ENCODE measurements around the gene CLIC3. TPM values are rescaled to one million over a fixed set of nuclear protein-coding genes. Genes with fewer than 3 reads are reported as not detected.

CLIC3 gene
- total RNA-seq, 4 donors from 2014 or later: 0.36 TPM; not detected in 3

DNA sequence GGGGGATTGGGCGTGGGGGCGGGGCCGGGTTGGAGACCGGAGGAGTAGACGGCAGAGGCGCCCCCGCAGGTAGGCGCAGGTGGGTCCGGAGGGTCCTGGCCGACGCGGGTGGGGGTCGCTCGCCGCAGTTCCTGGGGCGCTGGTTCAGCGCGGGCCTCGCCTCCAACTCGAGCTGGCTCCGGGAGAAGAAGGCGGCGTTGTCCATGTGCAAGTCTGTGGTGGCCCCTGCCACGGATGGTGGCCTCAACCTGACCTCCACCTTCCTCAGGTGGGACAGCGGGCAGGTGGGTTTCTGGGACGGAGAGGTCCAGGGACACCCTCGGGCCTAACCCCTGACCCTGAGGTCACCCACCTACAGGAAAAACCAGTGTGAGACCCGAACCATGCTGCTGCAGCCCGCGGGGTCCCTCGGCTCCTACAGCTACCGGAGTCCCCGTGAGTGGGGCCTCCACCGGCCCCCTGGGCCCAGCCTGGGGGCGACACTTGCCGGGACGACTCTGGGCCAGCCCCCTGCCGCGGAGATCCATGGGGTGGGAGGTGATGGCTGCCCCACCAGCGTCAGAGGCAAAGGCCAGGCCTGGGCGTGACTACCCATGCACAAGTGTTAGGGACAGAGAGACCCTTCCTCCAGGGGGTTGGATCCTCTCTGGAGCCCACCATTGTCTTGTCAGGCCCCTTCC, 17.4 kb downstream of the CLIC3 start:
- no peak for DNase-seq

DNA sequence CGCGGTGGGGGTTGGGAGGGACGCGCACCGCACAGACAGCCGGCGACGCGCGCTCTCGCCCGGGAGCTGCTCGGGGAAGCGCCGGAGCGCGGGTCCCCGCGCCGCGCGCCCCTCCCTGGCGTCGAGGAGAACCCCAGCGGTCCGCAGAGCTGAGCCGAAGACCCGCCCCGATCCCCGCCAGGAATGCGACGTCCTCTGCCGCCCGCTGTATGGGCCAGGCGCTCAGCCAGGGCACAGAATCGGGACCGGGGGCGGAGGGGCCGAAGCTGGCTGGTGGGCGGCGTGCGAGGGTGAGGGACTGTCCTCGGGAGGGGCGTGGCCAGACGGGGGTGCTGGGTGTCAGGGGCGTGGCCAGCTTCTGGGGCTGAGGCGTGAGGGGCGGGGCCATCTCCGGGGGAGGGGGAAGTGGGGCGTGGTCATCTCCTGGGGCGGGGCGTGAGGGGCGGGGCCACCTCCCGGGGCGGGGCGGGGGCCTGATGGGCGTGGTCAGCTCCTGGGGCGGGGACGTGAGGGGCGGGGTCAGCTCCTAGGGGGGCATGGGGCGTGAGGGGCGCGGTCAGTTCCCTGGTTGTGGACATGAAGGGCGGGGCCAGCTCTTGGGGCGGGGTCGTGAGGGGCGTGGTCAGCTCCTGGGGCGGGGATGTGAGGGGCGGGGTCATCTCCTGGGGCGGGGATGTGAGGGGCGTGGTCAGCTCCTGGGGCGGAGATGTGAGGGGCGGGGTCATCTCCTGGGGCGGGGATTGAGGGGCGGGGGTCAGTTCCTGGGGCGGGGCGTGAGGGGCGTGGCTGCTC, 18.1 kb downstream of the CLIC3 start:
- intact Hi-C loops (cut with DNase I; ENCODE audit: low total_unique reads): loop anchor here (1.0 kb wide), 1 partner anchor 14 kb away; the partner anchor contains the start of gene PAXX
- Histone ChIP-seq H3K36me3 (no peaks in the 10 kb centered on the region), H3K27ac (peak overlapping the region; percentile 4 to 60 (median 31)), H3K9me3 (no peaks in the 10 kb centered on the region), H3K4me1 (peaks cover 0 to 8% of the 10 kb centered on the region in 2 donors), H3K27me3 (peaks cover 0 to 11% (median 9%) of the 10 kb centered on the region in 3 donors), H3K4me3 (peak overlapping the region; percentile 46 to 67 (median 55))
- TF ChIP-seq, protein P1, sequence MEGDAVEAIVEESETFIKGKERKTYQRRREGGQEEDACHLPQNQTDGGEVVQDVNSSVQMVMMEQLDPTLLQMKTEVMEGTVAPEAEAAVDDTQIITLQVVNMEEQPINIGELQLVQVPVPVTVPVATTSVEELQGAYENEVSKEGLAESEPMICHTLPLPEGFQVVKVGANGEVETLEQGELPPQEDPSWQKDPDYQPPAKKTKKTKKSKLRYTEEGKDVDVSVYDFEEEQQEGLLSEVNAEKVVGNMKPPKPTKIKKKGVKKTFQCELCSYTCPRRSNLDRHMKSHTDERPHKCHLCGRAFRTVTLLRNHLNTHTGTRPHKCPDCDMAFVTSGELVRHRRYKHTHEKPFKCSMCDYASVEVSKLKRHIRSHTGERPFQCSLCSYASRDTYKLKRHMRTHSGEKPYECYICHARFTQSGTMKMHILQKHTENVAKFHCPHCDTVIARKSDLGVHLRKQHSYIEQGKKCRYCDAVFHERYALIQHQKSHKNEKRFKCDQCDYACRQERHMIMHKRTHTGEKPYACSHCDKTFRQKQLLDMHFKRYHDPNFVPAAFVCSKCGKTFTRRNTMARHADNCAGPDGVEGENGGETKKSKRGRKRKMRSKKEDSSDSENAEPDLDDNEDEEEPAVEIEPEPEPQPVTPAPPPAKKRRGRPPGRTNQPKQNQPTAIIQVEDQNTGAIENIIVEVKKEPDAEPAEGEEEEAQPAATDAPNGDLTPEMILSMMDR (IDR thresholded peaks at IDR 0.05 in 4 of 5, conservative IDR thresholded peaks at IDR 0.05 in 1 of 5): no peak
- TF ChIP-seq POLR2A (IDR thresholded peaks at IDR 0.05): no peak
- ATAC-seq (peak; percentile 29 to 45), DNase-seq (peak; percentile 33 to 57)
- in situ Hi-C loops (cut with MboI; ENCODE audit: low sequenced_read_pairs in 4 of 4): no loop called here

More for the DNA sequence above, 17.4 kb downstream of the CLIC3 start:
- Histone ChIP-seq H3K9me3 (no peaks in the 10 kb centered on the region), H3K27me3 (peaks cover under 1 to 15% (median 14%) of the 10 kb centered on the region in 3 donors), H3K27ac (no peak overlapping the region), H3K4me1 (peaks cover 0 to 8% of the 10 kb centered on the region in 2 donors), H3K36me3 (no peaks in the 10 kb centered on the region), H3K4me3 (no peak overlapping the region)
- ATAC-seq: peak in 1 of 2 donors; percentile 3
- intact Hi-C loops (cut with DNase I; ENCODE audit: low total_unique reads): loop anchor here (1.0 kb wide), 1 partner anchor 13 kb away; the partner anchor contains the start of gene PAXX
- no peak for TF ChIP-seq POLR2A (IDR thresholded peaks at IDR 0.05)
- TF ChIP-seq, protein P1 (IDR thresholded peaks at IDR 0.05 in 4 of 5, conservative IDR thresholded peaks at IDR 0.05 in 1 of 5): no peak
- in situ Hi-C loops (cut with MboI; ENCODE audit: low sequenced_read_pairs in 4 of 4): no loop called here

DNA sequence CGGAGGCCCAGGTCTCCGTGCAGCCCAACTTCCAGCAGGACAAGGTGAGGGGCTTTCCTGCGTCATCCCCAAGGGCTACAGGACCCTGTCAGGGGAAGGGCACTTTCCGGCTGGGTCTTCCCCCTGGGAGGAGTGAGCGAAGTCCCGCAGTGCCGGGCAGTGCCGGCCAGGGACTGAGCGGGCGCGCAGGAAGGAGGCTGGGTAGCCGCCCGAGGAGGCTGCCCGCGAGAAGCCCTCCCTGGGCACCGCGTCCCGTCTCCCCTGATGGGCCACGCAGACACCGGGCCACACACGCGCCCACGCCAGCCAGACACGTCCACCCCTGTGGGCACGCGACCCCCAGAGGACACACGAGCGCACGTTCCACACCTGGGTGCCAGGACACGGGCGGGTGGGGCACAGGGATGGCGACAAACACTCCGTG, 18.7 kb downstream of the CLIC3 start:
- intact Hi-C loops (cut with DNase I; ENCODE audit: low total_unique reads): loop anchor here (1.0 kb wide), 1 partner anchor 15 kb away; the partner anchor contains the start of gene PAXX
- DNase-seq (no peak), ATAC-seq (no peak)
- TF ChIP-seq, protein P1 (IDR thresholded peaks at IDR 0.05 in 4 of 5, conservative IDR thresholded peaks at IDR 0.05 in 1 of 5): no peak
- no peak for TF ChIP-seq POLR2A (IDR thresholded peaks at IDR 0.05)
- H3K27ac ChIP-seq: peak overlapping the region; percentile 4 to 60 (median 31)
- H3K27me3 ChIP-seq: peaks cover 0 to 11% (median 9%) of the 10 kb centered on the region in 3 donors
- peaks cover 0 to 8% of the 10 kb centered on the region in 2 donors for H3K4me1 ChIP-seq
- in situ Hi-C loops (cut with MboI; ENCODE audit: low sequenced_read_pairs in 4 of 4): no loop called here
- no peaks in the 10 kb centered on the region for H3K36me3 ChIP-seq
- no peaks in the 10 kb centered on the region for H3K9me3 ChIP-seq
- peak overlapping the region; percentile 46 to 67 (median 55) for H3K4me3 ChIP-seq

DNA sequence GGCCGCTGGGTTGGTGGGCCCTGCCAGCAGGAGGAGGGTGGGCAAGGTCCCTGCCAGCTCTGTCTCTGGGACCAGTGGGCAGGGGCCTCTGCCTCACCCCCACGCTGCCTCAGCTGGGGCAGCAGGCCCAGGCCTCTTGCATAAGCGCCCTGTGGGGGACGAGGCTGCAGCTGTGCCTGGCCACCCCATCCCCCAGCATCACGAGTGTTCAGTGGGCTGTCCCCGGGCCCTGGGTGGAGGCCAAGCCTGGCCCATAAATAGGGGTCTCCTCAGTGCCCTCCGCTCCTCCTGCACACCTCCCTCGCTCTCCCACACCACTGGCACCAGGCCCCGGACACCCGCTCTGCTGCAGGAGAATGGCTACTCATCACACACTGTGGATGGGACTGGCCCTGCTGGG, 19.1 kb downstream of the CLIC3 start, which contains the start of gene PTGDS:
Gene PTGDS (plus strand): TSS at position 282 of the 400 bp plus-strand sequence. CDS start 75 bp downstream, at position 357.
- peak within 1 kb of the TSS; percentile 46 to 67 (median 55) for H3K4me3 ChIP-seq
- H3K9me3 ChIP-seq: no peaks in the 10 kb centered on the region
- H3K36me3 ChIP-seq: no peaks in the 10 kb centered on the region
- peaks cover 0 to 11% (median 9%) of the 10 kb centered on the region in 3 donors for H3K27me3 ChIP-seq
- ATAC-seq (no peak), DNase-seq (no peak)
- in situ Hi-C loops (cut with MboI; ENCODE audit: low sequenced_read_pairs in 4 of 4) (no loop called here), intact Hi-C loops (cut with DNase I; ENCODE audit: low total_unique reads) (no loop called here)
- peak within 1 kb of the TSS; percentile 4 to 60 (median 31) for H3K27ac ChIP-seq
- TF ChIP-seq, protein P1 (IDR thresholded peaks at IDR 0.05 in 4 of 5, conservative IDR thresholded peaks at IDR 0.05 in 1 of 5): no peak
- no peak for TF ChIP-seq POLR2A (IDR thresholded peaks at IDR 0.05)
- H3K4me1 ChIP-seq: peaks cover 0 to 8% of the 10 kb centered on the region in 2 donors
